Transverse colon (tissue), 4 donors: Measurements from ENCODE around the gene USP17L10. TPM values are rescaled to one million over a fixed set of nuclear protein-coding genes. Genes with fewer than 3 reads are reported as not detected.
"Not testable (repeated sequence)": the region's sequence is repeated elsewhere in the genome, so short reads cannot be mapped to it uniquely, and the experiment has no call there.

Experiments used
- DNase-seq: peaks from one replicate; pipeline ENCODE4 v3.0.0-alpha.2; 2019
- H3K27ac ChIP-seq, 4 donors: fragments of 200-600 bp; sonication (generic); 2 replicates each; pipeline ENCODE4 v1.5.1; 2016 to 2018; ENCODE audit warnings: inconsistent platforms in 4 of 4
- H3K27me3 ChIP-seq: fragments of 200-600 bp; sonication (generic); 2 replicates; pipeline ENCODE4 v1.5.1; 2017; ENCODE audit warnings: inconsistent platforms
- H3K36me3 ChIP-seq, 4 donors: fragments of 200-600 bp; sonication (generic); 2 replicates each; pipeline ENCODE4 v1.5.1; 2017 to 2019; ENCODE audit warnings: inconsistent platforms in 4 of 4
- H3K4me1 ChIP-seq, 4 donors: fragments of 200-600 bp; sonication (generic); 2 replicates each; pipeline ENCODE4 v1.5.1; 2017 to 2020; ENCODE audit warnings: inconsistent platforms in 4 of 4
- H3K4me3 ChIP-seq, 4 donors: fragments of 200-600 bp; sonication (generic); 1 replicate in 1 of 4; 2 replicates in 3 of 4; pipeline versions ENCODE4 v1.5.1 to v1.6.1; 2017 to 2019; ENCODE audit warnings: inconsistent platforms in 4 of 4
- H3K9me3 ChIP-seq, 2 donors: fragments of 200-600 bp; sonication (generic); 2 replicates each; pipeline ENCODE4 v1.5.1; 2017 to 2019; ENCODE audit warnings: inconsistent platforms in 2 of 2
- WGBS, 2 donors: methylation state at CpG; one replicate each; pipeline ENCODE4 v1.1.5; 2018; ENCODE audit warnings: low coverage in 1 of 2; 5-methylcytosine and 5-hydroxymethylcytosine counted together
- in situ Hi-C, 4 donors: fragments of 200-750 bp; cut with MboI; loops; one replicate each; pipeline versions ENCODE4 v1.15.0 to v1.15.1; 2017; ENCODE audit warnings: low sequenced_read_pairs in 3 of 4, low pct_ligation_motif_present in 1 of 4, low pct_unique_long_range_greater_than_20kb in 1 of 4
- intact Hi-C: fragments of 100-400 bp; cut with DNase I; formaldehyde crosslinking; loops from one replicate; pipeline ENCODE4 v1.15.1; 2023; ENCODE audit warnings: low total_unique reads
- total RNA-seq, 4 donors: library from RNA; depleted of rRNA; stranded (reverse); fragments of >200 nt; gene quantifications; one replicate each; pipeline ENCODE4 v1.1.0, GENCODE V29; 2016

The USP17L10 gene, protein sequence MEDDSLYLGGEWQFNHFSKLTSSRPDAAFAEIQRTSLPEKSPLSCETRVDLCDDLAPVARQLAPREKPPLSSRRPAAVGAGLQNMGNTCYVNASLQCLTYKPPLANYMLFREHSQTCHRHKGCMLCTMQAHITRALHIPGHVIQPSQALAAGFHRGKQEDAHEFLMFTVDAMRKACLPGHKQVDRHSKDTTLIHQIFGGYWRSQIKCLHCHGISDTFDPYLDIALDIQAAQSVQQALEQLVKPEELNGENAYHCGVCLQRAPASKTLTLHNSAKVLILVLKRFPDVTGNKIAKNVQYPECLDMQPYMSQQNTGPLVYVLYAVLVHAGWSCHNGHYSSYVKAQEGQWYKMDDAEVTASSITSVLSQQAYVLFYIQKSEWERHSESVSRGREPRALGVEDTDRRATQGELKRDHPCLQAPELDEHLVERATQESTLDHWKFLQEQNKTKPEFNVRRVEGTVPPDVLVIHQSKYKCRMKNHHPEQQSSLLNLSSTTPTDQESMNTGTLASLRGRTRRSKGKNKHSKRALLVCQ
- not detected for total RNA-seq

DNA sequence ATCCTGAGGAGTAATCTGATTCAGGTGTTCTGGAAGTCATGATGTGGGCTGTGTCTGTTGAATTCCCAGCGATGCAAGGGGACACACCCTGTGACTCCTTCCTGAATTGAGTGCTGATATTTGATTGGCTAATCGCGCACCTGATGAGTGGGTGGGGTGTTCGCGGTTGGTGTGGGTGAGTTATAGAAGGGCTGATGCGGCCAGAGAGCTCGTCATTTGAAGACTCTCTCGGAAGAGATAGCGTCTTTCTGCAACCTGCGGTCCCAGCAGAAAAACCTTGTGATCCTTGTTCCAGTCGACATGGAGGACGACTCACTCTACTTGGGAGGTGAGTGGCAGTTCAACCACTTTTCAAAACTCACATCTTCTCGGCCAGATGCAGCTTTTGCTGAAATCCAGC is at the start of gene USP17L10:
Gene USP17L10, plus strand, starts transcription at position 301 of the 400 bp plus-strand sequence. Its CDS starts 0 bp downstream, at position 301.
- H3K4me3 ChIP-seq, DNase-seq, H3K9me3 ChIP-seq, H3K27me3 ChIP-seq, H3K4me1 ChIP-seq, intact Hi-C loops, H3K27ac ChIP-seq, H3K36me3 ChIP-seq, in situ Hi-C loops: not testable (repeated sequence)
- 92% methylated on average over 4 of the region's 13 CpGs; no CpG with 5 or more reads in 1 of the 2 donors for WGBS, 2 donors

DNA sequence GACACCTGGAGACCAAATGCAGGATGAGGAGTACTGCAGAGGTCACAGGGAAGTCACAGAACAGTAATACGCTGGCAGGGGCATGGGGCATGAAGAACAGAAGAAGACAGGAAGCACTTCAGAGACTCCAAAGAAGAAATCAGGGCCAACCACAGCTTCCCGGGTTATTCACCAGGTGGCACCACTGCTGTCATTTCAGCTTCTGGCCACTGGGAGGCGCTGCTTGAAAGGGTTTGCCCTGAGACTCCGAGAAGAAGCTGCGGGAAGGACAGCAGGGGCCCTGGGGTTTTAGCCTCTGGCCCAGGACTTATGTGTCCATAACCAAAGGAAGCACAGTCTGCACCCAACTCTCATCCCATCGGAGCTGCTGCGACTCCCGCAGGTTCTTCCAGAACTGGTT is 44.5 kb upstream of the USP17L10 start:
- in situ Hi-C loops, intact Hi-C loops: not testable (repeated sequence)
- WGBS, 2 donors = no CpG with 5 or more reads among the region's 8 CpGs

DNA sequence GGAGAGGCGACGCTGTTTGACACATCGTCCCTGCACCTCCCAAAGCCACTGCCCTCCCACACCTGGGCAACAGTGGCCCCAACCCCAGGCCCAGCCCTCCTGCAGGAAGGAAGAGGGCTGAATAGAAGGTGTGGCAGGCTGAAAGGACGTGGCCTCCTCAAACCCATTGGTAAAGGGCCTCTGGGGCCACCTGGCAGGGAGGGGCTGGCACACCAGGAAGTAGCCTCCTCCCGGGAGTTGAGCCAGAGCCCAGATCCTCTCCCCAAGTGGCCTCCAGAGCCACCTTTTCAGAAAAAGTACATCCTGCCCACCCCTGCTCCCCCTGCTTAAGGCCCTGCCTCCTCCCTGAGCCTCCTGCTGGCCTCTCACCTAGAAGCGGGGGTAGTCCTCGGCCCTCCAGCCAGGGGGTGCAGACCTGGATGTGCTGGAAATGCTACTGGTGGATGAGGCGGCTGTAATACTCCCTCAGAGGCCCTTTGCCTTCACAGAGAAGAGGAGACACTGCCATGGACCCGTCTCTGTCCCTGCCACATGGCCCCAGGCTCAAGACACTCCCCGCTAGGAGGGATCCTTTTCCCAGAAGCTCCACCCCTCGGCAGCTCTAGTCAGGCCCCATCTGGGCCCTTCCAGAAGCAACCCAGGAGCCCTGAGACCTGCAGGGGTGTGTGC is 40.5 kb upstream of the USP17L10 start, which contains the start of gene FAM90A26:
Gene FAM90A26, plus strand, starts transcription at position 619 of the 669 bp plus-strand sequence. CDS start 2,764 bp downstream, outside the sequence.
- H3K36me3 ChIP-seq, in situ Hi-C loops, intact Hi-C loops, H3K27ac ChIP-seq, H3K27me3 ChIP-seq, DNase-seq, H3K4me3 ChIP-seq, H3K4me1 ChIP-seq, H3K9me3 ChIP-seq: not testable (repeated sequence)
- no CpG with 5 or more reads among the region's 11 CpGs for WGBS, 2 donors

More for the DNA sequence above, 44.5 kb upstream of the USP17L10 start:
- not testable (repeated sequence) for H3K4me1 ChIP-seq, DNase-seq, H3K9me3 ChIP-seq, H3K36me3 ChIP-seq, H3K27ac ChIP-seq, H3K27me3 ChIP-seq, H3K4me3 ChIP-seq

DNA sequence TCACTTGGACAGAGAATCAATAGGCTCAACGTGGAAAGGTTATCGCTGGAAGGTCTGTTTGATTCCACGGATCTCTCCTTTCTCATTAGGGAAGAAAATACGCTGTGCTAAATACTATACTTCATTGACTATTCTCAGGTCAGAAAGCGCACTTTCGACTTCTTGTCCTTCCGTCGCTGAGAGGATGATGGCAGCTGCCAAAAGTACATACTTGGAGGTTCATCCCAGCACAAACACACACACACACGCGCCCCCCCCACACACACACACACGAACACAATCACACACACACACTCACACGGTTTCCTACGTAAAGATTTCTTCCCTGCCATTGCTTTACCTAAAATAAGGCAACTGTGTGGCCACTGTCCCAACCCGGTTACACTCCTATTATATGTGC is 4.2 kb downstream of the USP17L10 start:
- H3K36me3 ChIP-seq, H3K4me1 ChIP-seq, intact Hi-C loops, H3K27ac ChIP-seq, in situ Hi-C loops, H3K4me3 ChIP-seq, H3K27me3 ChIP-seq, H3K9me3 ChIP-seq, DNase-seq: not testable (repeated sequence)
- 77 to 81% methylated on average over 6 to 11 of the region's 14 CpGs for WGBS, 2 donors

DNA sequence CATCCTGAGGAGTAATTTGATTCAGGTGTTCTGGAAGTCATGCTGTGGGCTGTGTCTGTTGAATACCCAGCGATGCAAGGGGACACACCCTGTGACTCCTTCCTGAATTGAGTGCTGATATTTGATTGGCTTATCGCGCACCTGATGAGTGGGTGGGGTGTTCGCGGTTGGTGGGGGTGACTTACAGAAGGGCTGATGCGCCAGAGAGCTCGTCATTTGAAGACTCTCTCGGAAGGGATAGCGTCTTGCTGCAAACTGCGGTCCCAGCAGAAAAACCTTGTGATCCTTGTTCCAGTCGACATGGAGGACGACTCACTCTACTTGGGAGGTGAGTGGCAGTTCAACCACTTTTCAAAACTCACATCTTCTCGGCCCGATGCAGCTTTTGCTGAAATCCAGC is 4.6 kb downstream of the USP17L10 start, which contains the start of gene USP17L11:
Gene USP17L11, plus strand, starts transcription at position 301 of the 400 bp plus-strand sequence. Its CDS starts 0 bp downstream, at position 301.
- H3K9me3 ChIP-seq, in situ Hi-C loops, H3K27me3 ChIP-seq, DNase-seq, H3K36me3 ChIP-seq, H3K4me3 ChIP-seq, intact Hi-C loops, H3K27ac ChIP-seq, H3K4me1 ChIP-seq: not testable (repeated sequence)
- no CpG with 5 or more reads among the region's 14 CpGs for WGBS, 2 donors

DNA sequence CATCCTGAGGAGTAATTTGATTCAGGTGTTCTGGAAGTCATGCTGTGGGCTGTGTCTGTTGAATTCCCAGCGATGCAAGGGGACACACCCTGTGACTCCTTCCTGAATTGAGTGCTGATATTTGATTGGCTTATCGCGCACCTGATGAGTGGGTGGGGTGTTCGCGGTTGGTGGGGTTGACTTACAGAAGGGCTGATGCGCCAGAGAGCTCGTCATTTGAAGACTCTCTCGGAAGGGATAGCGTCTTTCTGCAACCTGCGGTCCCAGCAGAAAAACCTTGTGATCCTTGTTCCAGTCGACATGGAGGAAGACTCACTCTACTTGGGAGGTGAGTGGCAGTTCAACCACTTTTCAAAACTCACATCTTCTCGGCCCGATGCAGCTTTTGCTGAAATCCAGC is 9.4 kb downstream of the USP17L10 start, which contains the start of gene USP17L12:
Gene USP17L12, plus strand, starts transcription at position 301 of the 400 bp plus-strand sequence. Its CDS starts 0 bp downstream, at position 301.
- in situ Hi-C loops, intact Hi-C loops, DNase-seq, H3K27me3 ChIP-seq, H3K9me3 ChIP-seq, H3K27ac ChIP-seq, H3K36me3 ChIP-seq, H3K4me3 ChIP-seq, H3K4me1 ChIP-seq: not testable (repeated sequence)
- WGBS, 2 donors = no CpG with 5 or more reads among the region's 13 CpGs

DNA sequence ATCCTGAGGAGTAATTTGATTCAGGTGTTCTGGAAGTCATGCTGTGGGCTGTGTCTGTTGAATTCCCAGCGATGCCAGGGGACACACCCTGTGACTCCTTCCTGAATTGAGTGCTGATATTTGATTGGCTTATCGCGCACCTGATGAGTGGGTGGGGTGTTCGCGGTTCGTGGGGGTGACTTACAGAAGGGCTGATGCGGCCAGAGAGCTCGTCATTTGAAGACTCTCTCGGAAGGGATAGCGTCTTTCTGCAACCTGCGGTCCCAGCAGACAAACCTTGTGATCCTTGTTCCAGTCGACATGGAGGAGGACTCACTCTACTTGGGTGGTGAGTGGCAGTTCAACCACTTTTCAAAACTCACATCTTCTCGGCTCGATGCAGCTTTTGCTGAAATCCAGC is 14.1 kb downstream of the USP17L10 start, which contains the start of gene USP17L13:
Gene USP17L13, plus strand, starts transcription at position 301 of the 400 bp plus-strand sequence. Its CDS starts 0 bp downstream, at position 301.
- H3K36me3 ChIP-seq, H3K4me1 ChIP-seq, intact Hi-C loops, H3K9me3 ChIP-seq, H3K4me3 ChIP-seq, DNase-seq, in situ Hi-C loops, H3K27me3 ChIP-seq, H3K27ac ChIP-seq: not testable (repeated sequence)
- WGBS, 2 donors = no CpG with 5 or more reads among the region's 14 CpGs

DNA sequence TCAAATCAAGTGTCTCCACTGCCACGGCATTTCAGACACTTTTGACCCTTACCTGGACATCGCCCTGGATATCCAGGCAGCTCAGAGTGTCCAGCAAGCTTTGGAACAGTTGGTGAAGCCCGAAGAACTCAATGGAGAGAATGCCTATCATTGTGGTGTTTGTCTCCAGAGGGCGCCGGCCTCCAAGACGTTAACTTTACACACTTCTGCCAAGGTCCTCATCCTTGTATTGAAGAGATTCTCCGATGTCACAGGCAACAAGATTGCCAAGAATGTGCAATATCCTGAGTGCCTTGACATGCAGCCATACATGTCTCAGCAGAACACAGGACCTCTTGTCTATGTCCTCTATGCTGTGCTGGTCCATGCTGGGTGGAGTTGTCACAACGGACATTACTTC is 19.8 kb downstream of the USP17L10 start:
- intact Hi-C loops, H3K4me3 ChIP-seq, in situ Hi-C loops, H3K27ac ChIP-seq, H3K4me1 ChIP-seq, H3K36me3 ChIP-seq, H3K27me3 ChIP-seq, H3K9me3 ChIP-seq: not testable (repeated sequence)
- peak; percentile 7 for DNase-seq
- WGBS, 2 donors = 94% methylated on average over 5 of the region's 8 CpGs; no CpG with 5 or more reads in 1 of the 2 donors

DNA sequence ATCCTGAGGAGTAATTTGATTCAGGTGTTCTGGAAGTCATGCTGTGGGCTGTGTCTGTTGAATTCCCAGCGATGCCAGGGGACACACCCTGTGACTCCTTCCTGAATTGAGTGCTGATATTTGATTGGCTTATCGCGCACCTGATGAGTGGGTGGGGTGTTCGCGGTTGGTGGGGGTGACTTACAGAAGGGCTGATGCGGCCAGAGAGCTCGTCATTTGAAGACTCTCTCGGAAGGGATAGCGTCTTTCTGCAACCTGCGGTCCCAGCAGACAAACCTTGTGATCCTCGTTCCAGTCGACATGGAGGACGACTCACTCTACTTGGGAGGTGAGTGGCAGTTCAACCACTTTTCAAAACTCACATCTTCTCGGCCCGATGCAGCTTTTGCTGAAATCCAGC is 23.6 kb downstream of the USP17L10 start, which contains the start of gene USP17L15:
Gene USP17L15, plus strand, starts transcription at position 301 of the 400 bp plus-strand sequence. Its CDS starts 0 bp downstream, at position 301.
- H3K9me3 ChIP-seq, H3K4me3 ChIP-seq, in situ Hi-C loops, H3K4me1 ChIP-seq, H3K36me3 ChIP-seq, H3K27me3 ChIP-seq, H3K27ac ChIP-seq, intact Hi-C loops, DNase-seq: not testable (repeated sequence)
- no CpG with 5 or more reads among the region's 15 CpGs for WGBS, 2 donors

DNA sequence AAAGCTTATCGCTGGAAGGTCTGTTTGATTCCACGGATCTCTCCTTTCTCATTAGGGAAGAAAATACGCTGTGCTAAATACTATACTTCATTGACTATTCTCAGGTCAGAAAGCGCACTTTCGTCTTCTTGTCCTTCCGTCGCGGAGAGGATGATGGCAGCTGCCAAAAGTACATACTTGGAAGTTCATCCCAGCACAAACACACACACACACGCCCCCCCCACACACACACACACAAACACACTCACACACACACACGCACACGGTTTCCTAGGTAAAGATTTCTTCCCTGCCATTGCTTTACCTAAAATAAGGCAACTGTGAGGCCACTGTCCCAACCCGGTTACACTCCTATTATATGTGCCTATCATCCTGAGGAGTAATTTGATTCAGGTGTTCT is 28.0 kb downstream of the USP17L10 start:
- in situ Hi-C loops, intact Hi-C loops, H3K27ac ChIP-seq, H3K4me3 ChIP-seq, DNase-seq, H3K9me3 ChIP-seq, H3K27me3 ChIP-seq, H3K36me3 ChIP-seq, H3K4me1 ChIP-seq: not testable (repeated sequence)
- WGBS, 2 donors = 100% methylated on average over 2 of the region's 12 CpGs; no CpG with 5 or more reads in 1 of the 2 donors
